HG02763 (cell line): ENCODE data around the gene SLCO4C1.
A peak's percentile ranks its signal among the peaks of the same experiment; 100 is the strongest.

Experiments used
- ATAC-seq: cut with Tn5 transposase; IDR thresholded peaks from one replicate; pipeline ENCODE4 v1.9.1; 2021; ENCODE audit warnings: mild to moderate bottlenecking, moderate library complexity; ENCODE audit not compliant: unreplicated experiment

Gene SLCO4C1

DNA sequence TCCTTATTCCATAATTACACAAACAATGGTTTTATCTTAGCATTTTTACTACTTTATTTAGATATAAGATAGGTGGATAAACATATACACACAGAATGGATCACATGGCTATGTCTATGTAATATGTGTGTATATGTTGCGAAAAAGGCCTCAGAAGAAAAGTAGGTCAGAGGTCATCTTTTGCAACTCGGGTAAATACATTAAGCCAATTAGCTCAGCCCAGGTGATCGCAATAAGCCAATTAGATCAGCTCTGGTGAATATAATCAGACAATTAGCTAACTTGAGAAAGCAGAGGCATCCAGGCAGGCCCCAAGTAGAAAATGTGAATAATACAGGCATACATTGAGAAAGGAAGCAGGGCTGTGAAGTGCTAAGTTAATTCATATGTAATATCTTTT lies 24.3 kb downstream of the SLCO4C1 start:
- ATAC-seq: no peak

DNA sequence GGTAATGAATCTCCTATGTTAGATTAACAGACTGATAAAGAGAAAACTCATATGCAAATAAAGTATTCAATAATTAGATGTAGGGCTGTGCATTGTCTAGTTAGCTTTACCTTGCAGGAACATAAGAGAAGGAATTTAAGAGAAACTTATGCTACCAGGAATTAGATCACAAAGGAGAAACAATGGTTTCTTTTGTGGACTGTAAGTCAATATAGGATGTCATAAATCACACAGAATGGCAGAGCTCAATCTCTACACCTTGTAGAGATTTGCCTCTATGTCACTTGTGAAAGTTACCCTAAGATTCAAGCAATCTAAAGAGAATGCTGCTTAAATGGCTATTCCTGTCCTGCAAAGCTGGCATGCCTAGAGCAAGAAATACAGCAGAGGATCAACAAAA lies 26.0 kb downstream of the SLCO4C1 start:
- no peak for ATAC-seq

- ATAC-seq: no peak
These were observed 33.4 kb downstream of the SLCO4C1 start for GRCh38 chr5:102262688-102263087.

GRCh38 chr5:102249381-102249780 lies 46.7 kb downstream of the SLCO4C1 start:
- no peak for ATAC-seq

DNA sequence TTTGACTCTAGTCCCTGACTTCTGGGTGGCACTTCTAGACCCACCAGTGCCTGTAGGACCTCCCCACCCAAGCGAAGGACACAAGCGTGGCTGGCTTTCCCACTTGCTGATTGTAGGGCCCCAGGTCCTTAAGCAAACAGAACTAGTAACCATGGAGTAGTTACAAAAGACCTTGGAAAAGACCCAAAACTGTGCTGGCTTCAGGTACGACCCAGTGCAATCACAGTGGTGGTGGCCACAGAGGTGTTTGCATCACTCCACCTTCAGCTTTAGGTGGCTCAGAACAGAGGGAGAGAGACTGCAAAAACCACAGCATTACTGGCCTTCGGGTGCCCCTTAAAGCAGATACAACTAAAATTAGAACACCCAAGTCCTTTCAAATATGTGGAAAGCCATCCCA lies 52.9 kb downstream of the SLCO4C1 start:
- ATAC-seq: no peak

GRCh38 chr5:102241809-102242421 lies 54.2 kb downstream of the SLCO4C1 start:
- ATAC-seq: no peak

DNA sequence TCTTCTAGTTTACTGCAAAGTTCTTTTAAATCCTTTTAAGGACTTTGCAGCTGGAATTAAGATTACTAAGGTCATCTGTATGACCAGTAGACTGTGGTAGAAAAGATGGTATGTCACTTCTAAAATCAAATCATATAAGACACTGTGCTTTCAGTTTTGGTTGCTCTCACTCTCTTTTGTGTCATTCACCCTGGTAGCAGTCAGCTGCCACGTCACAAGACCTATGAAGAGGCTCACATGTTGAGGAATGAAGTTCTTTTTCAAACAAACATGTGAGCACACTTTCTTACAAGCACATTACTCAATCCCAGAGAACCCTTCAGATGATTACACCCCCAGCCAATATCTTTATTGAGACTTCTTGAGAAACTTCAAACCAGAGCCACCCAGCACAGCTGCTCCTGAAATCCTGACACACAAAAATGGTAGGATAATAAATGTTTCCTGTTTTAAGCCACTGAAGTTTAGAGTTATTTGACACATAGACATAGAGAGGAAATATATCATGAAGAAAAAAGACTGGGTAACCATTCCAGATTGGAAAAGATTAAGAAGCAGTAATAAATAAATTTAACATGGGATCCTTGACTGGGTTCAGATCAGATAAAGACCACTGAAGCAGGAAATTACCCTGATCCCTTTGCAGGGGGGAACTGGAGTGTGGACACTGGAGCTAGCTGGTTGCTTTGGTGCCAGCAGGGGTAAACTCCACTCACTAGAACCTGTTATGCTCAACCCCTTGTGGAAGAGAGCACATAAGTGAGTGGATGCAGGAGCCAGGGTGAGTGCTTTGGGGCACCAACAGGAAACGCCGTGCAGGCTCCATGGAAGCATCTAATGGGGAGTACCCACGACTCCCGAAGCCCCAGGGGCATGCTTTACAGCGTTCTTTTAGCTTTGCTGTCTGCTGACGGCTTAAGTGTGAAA lies 64.1 kb downstream of the SLCO4C1 start:
- ATAC-seq: peak; percentile 77

GRCh38 chr5:102229685-102230084 lies 66.4 kb downstream of the SLCO4C1 start:
- ATAC-seq: no peak

DNA sequence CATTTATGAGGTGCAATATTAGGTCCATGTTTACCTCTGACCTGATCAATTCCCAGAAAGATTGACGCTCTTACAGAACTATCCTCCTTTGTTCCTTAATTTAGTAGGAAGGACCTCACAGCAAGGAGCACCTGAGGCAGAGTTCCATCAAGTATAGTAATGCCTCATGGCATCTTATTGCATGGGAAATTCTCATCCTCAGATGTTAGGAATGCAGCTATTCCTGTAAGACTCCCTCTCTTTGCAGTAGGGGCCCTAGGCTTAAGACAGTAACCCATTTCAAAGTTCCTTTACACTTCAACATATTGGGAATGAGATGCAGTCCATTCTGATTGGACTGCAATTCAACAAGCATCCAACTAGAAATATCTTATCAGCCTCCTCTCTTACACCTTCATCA lies 69.8 kb downstream of the SLCO4C1 start:
- no peak for ATAC-seq

GRCh38 chr5:102223542-102224477 lies 72.3 kb downstream of the SLCO4C1 start:
- ATAC-seq: no peak

- ATAC-seq: no peak
These were observed 73.3 kb downstream of the SLCO4C1 start for GRCh38 chr5:102222772-102223171.

GRCh38 chr5:102221949-102222348 lies 74.1 kb downstream of the SLCO4C1 start:
- ATAC-seq: no peak

DNA sequence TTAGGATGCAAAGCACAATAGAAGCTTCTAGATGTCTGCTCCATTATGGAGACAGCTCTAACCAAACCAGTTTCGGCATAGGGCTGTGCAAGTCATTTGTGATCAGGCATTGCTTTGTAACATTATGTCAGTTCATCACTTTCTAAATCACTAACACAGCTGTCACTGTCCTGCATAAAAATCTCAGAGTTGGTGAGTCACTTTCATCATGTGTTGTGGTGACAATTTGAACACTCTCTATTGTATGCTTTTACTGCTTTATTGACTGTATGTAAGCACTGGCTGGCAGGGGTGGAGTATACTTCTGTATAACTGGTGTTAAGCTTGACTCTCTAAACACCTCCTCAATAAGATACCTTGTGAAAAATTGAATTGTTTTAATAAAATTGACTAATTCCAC lies 77.9 kb downstream of the SLCO4C1 start:
- no peak for ATAC-seq

DNA sequence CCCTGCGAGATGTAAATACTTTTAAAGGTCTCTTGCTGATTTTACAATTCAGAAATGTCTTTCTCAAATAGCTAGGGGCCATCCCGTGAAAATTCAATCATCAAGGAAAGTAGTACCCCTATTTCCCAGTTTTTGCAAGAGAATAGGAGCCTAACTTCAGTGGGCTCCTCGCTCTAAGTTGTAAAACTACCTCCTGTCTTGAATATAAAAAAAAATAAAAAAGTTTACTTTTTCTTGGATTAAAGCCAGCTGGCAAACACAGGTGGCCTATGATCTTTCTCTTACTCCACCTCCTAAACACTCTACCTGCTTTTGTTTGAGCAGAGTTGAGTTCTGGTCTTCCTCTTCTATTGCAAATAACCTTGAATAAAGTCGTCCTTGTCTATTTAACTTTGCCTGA lies 79.4 kb downstream of the SLCO4C1 start:
- no peak for ATAC-seq

DNA sequence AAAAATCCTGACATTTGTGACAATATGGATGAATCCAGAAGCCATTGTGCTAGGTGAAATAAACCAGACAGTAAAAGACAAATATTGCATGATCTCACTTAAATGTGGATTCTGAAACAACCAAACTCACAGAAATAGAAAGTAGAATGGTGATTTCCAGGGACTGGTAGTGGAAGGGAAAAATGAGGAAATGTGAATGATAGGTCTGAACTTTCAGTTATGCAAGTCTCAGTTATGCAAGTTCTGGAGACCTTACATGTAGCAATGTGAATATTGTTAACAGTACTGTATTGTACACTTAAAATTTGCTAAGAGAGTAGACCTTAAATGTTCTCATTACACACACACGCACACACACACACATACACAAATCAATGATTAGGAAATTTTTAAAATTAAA lies 84.9 kb downstream of the SLCO4C1 start:
- no peak for ATAC-seq

DNA sequence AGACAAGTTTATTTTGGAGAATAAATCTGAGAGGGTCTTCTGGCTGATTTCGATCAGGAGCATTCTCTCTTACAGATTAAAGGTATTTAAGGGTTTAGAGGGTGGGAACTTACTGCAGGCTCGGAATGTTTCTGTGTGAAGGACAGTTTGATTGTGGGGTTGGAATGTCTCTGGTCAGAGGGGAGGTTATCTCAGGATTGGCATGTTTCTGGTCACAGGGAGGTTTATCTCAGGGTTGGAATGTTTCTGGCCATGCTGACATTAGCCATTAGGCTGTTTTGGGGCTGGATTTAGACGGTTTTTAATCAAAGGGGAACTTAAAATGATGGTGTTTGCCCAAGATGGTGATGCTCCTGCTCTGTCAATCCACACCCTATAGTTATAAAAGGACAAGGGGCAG lies 95.2 kb downstream of the SLCO4C1 start:
- no peak for ATAC-seq

- no peak for ATAC-seq
These were observed 99.6 kb downstream of the SLCO4C1 start for GRCh38 chr5:102196481-102196880.
